Breast epithelium (tissue), 4 donors: Measurements from ENCODE around the gene BLZF1. TPM values are rescaled to one million over a fixed set of nuclear protein-coding genes. Genes with fewer than 3 reads are reported as not detected.

Experiments used
- DNase-seq, 2 donors: peaks; one replicate each; pipeline ENCODE4 v3.0.0-alpha.2; 2019; ENCODE audit warnings: low spot score in 2 of 2
- H3K27ac ChIP-seq, 2 donors: fragments of 200-600 bp; sonication (generic) in 1 of 2; one replicate each; pipeline ENCODE4 v1.5.1; 2016 to 2019; ENCODE audit warnings: mild to moderate bottlenecking in 1 of 2
- H3K27me3 ChIP-seq, 2 donors: fragments of 200-600 bp; sonication (generic) in 1 of 2; one replicate each; pipeline versions ENCODE4 v1.5.1 to v1.6.0; 2017 to 2019; ENCODE audit warnings: control low read depth in 1 of 2, mild to moderate bottlenecking in 1 of 2
- H3K36me3 ChIP-seq: fragments of 200-600 bp; one replicate; pipeline ENCODE4 v1.5.1; 2019
- H3K4me1 ChIP-seq, 2 donors: fragments of 200-600 bp; sonication (generic); one replicate each; pipeline ENCODE4 v1.5.1; 2016 to 2019; ENCODE audit warnings: control low read depth in 1 of 2
- H3K4me3 ChIP-seq, 3 donors: fragments of 200-600 bp; sonication (generic); 1 replicate in 2 of 3; 2 replicates in 1 of 3; pipeline ENCODE4 v1.5.1; 2016 to 2019; ENCODE audit warnings: mild to moderate bottlenecking in 3 of 3, moderate library complexity in 2 of 3
- H3K9me3 ChIP-seq, 2 donors: fragments of 200-600 bp; sonication (generic) in 1 of 2; one replicate each; pipeline ENCODE4 v1.5.1; 2016 to 2019; ENCODE audit warnings: control low read depth in 1 of 2
- POLR2A ChIP-seq: fragments of 450-650 bp; IDR thresholded peaks from one replicate; pipeline ENCODE4 v1.6.1; 2016; ENCODE audit warnings: antibody characterized with exemption, mild to moderate bottlenecking, moderate library complexity
- POLR2AphosphoS5 ChIP-seq, 3 donors: sonication (generic); formaldehyde crosslinking; IDR thresholded peaks; one replicate each; pipeline ENCODE4 v1.6.1; 2017; ENCODE audit warnings: antibody characterized with exemption in 3 of 3
- intact Hi-C: fragments of 100-400 bp; cut with DNase I; formaldehyde crosslinking; loops from one replicate; pipeline ENCODE4 v1.15.1; 2023; ENCODE audit warnings: low total_unique reads
- total RNA-seq, 3 donors: library from RNA; depleted of rRNA; stranded (reverse); fragments of >200 nt; gene quantifications; one replicate each; pipeline ENCODE4 v1.1.0, GENCODE V29; 2016
- TF ChIP-seq, protein P1 (sequence below), 3 donors: fragments of 450-650 bp; IDR thresholded peaks; one replicate each; pipeline ENCODE4 v1.5.1; 2016 to 2017; ENCODE audit warnings: antibody characterized with exemption in 3 of 3, mild to moderate bottlenecking in 3 of 3, moderate library complexity in 3 of 3

BLZF1 gene
- total RNA-seq, 3 donors from 2014 or later, result 22.0 to 34.8 (median 27.7) TPM

GRCh38 chr1:169361281-169361680, 6.7 kb upstream of the BLZF1 start:
- H3K27ac ChIP-seq, result no peak overlapping the region
- no peak overlapping the region for H3K4me3 ChIP-seq
- intact Hi-C loops, result loop anchor here (10.0 kb wide), 1 partner anchor 1044 kb away; no protein-coding TSS in a partner anchor
- no peak for DNase-seq
- H3K27me3 ChIP-seq, result no peaks in the 10 kb centered on the region
- no peaks in the 10 kb centered on the region for H3K4me1 ChIP-seq
- TF ChIP-seq POLR2AphosphoS5 (IDR thresholded peaks at IDR 0.05), result no peak
- TF ChIP-seq, protein P1, sequence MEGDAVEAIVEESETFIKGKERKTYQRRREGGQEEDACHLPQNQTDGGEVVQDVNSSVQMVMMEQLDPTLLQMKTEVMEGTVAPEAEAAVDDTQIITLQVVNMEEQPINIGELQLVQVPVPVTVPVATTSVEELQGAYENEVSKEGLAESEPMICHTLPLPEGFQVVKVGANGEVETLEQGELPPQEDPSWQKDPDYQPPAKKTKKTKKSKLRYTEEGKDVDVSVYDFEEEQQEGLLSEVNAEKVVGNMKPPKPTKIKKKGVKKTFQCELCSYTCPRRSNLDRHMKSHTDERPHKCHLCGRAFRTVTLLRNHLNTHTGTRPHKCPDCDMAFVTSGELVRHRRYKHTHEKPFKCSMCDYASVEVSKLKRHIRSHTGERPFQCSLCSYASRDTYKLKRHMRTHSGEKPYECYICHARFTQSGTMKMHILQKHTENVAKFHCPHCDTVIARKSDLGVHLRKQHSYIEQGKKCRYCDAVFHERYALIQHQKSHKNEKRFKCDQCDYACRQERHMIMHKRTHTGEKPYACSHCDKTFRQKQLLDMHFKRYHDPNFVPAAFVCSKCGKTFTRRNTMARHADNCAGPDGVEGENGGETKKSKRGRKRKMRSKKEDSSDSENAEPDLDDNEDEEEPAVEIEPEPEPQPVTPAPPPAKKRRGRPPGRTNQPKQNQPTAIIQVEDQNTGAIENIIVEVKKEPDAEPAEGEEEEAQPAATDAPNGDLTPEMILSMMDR (IDR thresholded peaks at IDR 0.05), result no peak
- TF ChIP-seq POLR2A, result no peak
- H3K9me3 ChIP-seq, result no peaks in the 10 kb centered on the region
- H3K36me3 ChIP-seq, result no peaks in the 10 kb centered on the region

- H3K4me3 ChIP-seq, result no peak overlapping the region
- H3K9me3 ChIP-seq, result no peaks in the 10 kb centered on the region
- intact Hi-C loops, result loop anchor here (10.0 kb wide), 1 partner anchor 1042 kb away; no protein-coding TSS in a partner anchor
- no peak overlapping the region for H3K27ac ChIP-seq
- TF ChIP-seq POLR2A (no peak), POLR2AphosphoS5 (IDR thresholded peaks at IDR 0.05) (no peak)
- TF ChIP-seq, protein P1 (IDR thresholded peaks at IDR 0.05), result no peak
- no peaks in the 10 kb centered on the region for H3K4me1 ChIP-seq
- no peak for DNase-seq
- no peaks in the 10 kb centered on the region for H3K27me3 ChIP-seq
- H3K36me3 ChIP-seq, result no peaks in the 10 kb centered on the region
These were observed 4.8 kb upstream of the BLZF1 start for GRCh38 chr1:169363046-169363730.

- no peaks in the 10 kb centered on the region for H3K27me3 ChIP-seq
- no peak for DNase-seq
- H3K4me3 ChIP-seq, result no peak overlapping the region
- TF ChIP-seq POLR2A (no peak), POLR2AphosphoS5 (IDR thresholded peaks at IDR 0.05) (no peak)
- TF ChIP-seq, protein P1 (IDR thresholded peaks at IDR 0.05), result no peak
- H3K27ac ChIP-seq, result no peak overlapping the region
- H3K36me3 ChIP-seq, result no peaks in the 10 kb centered on the region
- peaks cover 0 to 9% of the 10 kb centered on the region in 2 donors for H3K4me1 ChIP-seq
- intact Hi-C loops, result loop anchor here (10.0 kb wide), 1 partner anchor 1040 kb away; no protein-coding TSS in a partner anchor
- no peaks in the 10 kb centered on the region for H3K9me3 ChIP-seq
These were observed 3.0 kb upstream of the BLZF1 start for GRCh38 chr1:169364948-169365347.

DNA sequence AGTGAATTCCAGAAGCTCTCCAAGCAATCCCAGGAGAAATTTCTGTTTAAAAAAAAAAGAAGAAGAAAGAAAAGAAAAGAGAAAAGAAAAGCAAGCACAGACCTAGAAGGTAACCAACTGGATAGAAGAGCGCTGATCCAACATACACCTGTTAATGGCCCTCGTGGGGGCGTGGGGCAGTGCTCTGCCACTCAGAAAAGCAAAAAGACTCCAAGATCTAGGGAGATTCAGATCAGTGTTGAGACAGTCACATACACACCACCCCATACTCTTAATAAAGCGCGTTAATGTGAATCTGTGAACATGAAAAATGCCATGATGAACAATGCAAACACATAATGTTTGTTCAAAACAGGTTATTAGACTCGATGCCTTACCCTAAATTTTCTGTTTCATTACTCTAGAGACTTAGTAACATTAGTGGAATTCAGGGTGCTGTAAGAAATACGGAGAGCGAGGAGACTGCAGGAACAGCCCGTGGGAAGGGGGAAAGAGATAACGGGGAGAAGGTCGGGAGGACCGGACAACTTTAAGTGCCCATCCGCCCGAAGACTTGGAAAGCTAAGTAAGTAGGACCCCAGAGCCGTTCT, 804 bp upstream of the BLZF1 start:
- DNase-seq, result no peak
- TF ChIP-seq, protein P1 (IDR thresholded peaks at IDR 0.05), result no peak
- Histone ChIP-seq H3K27ac (peak overlapping the region; percentile 86 to 88), H3K27me3 (no peaks in the 10 kb centered on the region), H3K4me3 (peak overlapping the region; percentile 61 to 71 (median 70)), H3K36me3 (no peaks in the 10 kb centered on the region), H3K9me3 (no peaks in the 10 kb centered on the region), H3K4me1 (peaks cover 0 to 9% of the 10 kb centered on the region in 2 donors)
- intact Hi-C loops, result loop anchor here (10.0 kb wide), 1 partner anchor 1038 kb away; no protein-coding TSS in a partner anchor

DNA sequence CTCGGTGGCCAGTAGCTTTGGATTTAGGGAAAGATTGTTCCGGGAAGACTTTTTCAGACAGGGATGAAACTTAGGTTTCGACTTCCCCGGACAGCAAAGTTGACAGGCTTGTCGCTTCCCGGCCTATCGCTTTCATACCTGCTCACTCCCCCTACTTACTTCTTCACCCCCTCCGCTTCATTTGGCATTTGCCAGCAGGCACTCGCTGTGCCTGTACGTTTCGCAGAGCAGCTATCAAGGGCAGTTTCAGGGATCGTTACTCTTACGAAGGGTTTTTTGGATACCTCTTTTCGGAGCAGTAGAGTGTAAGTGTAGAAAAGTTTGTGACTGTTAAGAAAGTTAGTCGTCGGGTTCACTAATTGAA, 393 bp downstream of the BLZF1 start:
- Histone ChIP-seq H3K4me3 (peak overlapping the region; percentile 61 to 71 (median 70)), H3K36me3 (no peaks in the 10 kb centered on the region), H3K27me3 (no peaks in the 10 kb centered on the region), H3K27ac (peak overlapping the region; percentile 86 to 88), H3K9me3 (no peaks in the 10 kb centered on the region), H3K4me1 (peaks cover 0 to 9% of the 10 kb centered on the region in 2 donors)
- no peak for DNase-seq
- TF ChIP-seq, protein P1 (IDR thresholded peaks at IDR 0.05), result no peak
- no peak for TF ChIP-seq POLR2A
- TF ChIP-seq POLR2AphosphoS5 (IDR thresholded peaks at IDR 0.05), result no peak
- intact Hi-C loops, result loop anchor here (10.0 kb wide), 1 partner anchor 1036 kb away; no protein-coding TSS in a partner anchor
